ENCODE results near the gene NDP.

DNA sequence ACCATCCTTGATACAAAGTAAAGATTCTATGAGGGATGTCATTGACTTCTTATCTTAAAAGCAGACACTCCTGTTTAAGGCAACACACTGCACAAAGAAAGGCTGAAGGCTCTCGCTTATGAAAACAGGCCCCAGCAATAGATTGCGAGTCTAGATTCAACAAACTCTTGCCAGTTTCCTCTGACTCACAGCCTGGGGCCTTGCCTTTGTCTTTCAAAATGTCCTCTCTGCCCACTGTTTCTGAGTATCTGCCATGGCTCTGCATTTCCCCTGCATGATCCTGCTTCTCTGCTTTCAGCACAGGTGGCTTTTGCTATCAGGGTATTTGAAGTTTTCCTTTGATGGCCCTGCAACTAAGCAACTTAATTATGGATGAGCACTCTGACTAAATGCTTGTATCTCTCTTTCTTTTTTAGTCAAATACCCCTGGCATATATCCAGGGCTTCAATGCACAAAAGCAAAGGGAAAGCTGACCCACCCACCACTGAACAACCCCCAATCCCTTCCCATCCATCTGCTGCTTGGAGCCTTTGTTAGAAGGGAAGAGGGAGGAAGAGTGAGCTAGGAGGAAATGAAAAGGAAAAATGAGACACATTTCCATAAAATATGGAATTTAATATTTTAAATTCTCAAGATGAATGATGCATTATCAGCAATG, 32.2 kb downstream of the NDP start:
- TF ChIP-seq POLR2A (IDR thresholded peaks at IDR 0.05) = no peak
- TF ChIP-seq, protein P1, sequence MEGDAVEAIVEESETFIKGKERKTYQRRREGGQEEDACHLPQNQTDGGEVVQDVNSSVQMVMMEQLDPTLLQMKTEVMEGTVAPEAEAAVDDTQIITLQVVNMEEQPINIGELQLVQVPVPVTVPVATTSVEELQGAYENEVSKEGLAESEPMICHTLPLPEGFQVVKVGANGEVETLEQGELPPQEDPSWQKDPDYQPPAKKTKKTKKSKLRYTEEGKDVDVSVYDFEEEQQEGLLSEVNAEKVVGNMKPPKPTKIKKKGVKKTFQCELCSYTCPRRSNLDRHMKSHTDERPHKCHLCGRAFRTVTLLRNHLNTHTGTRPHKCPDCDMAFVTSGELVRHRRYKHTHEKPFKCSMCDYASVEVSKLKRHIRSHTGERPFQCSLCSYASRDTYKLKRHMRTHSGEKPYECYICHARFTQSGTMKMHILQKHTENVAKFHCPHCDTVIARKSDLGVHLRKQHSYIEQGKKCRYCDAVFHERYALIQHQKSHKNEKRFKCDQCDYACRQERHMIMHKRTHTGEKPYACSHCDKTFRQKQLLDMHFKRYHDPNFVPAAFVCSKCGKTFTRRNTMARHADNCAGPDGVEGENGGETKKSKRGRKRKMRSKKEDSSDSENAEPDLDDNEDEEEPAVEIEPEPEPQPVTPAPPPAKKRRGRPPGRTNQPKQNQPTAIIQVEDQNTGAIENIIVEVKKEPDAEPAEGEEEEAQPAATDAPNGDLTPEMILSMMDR (IDR thresholded peaks at IDR 0.05) = no peak

Measured in lower leg skin (tissue), 3 donors.